Fibroblast of pulmonary artery (primary cell): ENCODE results near the gene IFI27L2.

Experiments
- DNase-seq: peaks from one replicate; pipeline ENCODE4 v3.0.0-alpha.2; 2010; ENCODE audit warnings: low read depth
- H3K4me3 ChIP-seq: replicated peaks from 2 replicates; pipeline ENCODE4 v1.5.1; 2011; ENCODE audit warnings: low read depth, mild to moderate bottlenecking, control low read depth, low read length, moderate library complexity
- TF ChIP-seq, protein P1 (sequence below): IDR thresholded peaks from 2 replicates; pipeline ENCODE4 v1.5.1; 2011; ENCODE audit warnings: mild to moderate bottlenecking, control low read depth, low read length, inconsistent platforms; ENCODE audit errors: missing control alignments

IFI27L2 gene

GRCh38 chr14:94164685-94165431, 35.5 kb upstream of the IFI27L2 start:
- TF ChIP-seq, protein P1, sequence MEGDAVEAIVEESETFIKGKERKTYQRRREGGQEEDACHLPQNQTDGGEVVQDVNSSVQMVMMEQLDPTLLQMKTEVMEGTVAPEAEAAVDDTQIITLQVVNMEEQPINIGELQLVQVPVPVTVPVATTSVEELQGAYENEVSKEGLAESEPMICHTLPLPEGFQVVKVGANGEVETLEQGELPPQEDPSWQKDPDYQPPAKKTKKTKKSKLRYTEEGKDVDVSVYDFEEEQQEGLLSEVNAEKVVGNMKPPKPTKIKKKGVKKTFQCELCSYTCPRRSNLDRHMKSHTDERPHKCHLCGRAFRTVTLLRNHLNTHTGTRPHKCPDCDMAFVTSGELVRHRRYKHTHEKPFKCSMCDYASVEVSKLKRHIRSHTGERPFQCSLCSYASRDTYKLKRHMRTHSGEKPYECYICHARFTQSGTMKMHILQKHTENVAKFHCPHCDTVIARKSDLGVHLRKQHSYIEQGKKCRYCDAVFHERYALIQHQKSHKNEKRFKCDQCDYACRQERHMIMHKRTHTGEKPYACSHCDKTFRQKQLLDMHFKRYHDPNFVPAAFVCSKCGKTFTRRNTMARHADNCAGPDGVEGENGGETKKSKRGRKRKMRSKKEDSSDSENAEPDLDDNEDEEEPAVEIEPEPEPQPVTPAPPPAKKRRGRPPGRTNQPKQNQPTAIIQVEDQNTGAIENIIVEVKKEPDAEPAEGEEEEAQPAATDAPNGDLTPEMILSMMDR = no peak
- no peak for DNase-seq
- H3K4me3 ChIP-seq = no peak overlapping the region

DNA sequence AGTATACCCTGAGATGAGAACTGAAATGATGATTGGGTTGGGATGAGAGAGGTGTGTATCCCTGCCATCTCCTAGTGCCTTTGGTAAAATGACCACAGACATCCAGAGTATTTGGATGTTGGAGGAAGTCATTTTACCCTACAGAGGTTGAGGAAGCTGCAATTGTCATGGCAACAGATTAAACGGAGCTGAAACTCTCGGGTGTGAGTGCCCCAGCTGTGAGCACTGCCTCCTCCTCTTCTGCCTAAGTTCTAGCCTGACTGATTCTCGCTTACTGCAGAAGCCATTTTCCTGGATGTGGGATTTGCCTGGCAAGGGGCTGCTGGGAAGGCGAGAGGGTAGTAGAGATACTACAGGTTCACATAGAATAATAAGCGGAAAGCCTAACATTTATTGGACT, 34.4 kb upstream of the IFI27L2 start:
- DNase-seq = no peak
- H3K4me3 ChIP-seq = no peak overlapping the region
- TF ChIP-seq, protein P1 = no peak

- TF ChIP-seq, protein P1 = no peak
- no peak overlapping the region for H3K4me3 ChIP-seq
- no peak for DNase-seq
Observed at GRCh38 chr14:94162466-94162865, 33.1 kb upstream of the IFI27L2 start.

DNA sequence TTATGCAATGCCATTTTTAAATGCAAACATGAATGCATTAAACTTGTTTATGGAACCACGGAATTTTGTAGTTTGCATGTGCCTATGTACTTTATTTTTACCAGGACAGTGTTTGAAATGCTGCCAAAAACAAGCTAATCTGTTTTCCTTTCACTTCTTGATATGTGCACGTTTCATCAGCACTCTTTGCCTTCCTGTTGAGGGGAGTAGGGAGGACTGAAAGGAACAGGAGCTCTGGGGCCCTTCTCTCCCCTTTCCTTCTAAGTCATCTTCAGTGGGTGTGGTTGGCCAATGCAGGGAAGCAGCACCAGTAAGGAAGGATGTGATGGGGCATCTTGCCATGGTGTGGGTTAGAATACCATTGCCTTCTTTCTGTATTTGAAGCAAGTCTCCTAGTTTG, 32.6 kb upstream of the IFI27L2 start:
- H3K4me3 ChIP-seq = no peak overlapping the region
- TF ChIP-seq, protein P1 = no peak
- peak; percentile 26 for DNase-seq

GRCh38 chr14:94161058-94161457, 31.7 kb upstream of the IFI27L2 start:
- TF ChIP-seq, protein P1 = no peak
- H3K4me3 ChIP-seq = no peak overlapping the region
- no peak for DNase-seq

DNA sequence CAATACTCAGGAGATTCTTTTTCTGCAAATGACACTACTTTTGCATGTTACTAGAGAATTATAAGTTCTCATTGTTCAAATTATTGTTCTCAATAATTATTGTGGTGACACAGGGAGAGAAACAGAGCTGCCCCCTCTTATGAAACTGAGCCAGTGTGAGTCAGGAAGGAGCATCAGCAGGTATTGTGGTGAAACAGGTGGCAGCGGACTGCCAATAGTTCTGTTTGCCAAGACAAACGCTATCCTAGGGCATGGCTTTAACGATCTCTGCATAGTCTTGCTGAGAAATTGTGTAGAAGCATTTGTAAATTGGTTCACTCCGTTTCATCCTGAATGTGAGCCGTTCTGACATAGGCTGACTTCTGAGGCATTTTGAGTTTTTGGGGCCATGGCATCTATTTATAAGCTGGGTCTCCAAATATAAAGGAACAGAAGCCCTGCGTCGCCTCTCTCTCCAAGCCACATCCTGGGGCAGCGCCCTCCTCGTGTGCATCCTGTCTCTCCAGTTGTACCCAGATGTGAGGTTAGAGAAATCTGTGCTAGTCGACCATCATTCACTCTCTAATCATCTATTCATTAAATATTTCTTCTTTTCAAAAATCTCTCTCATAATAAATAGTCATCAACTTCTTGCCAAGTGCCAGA, 29.0 kb upstream of the IFI27L2 start:
- no peak overlapping the region for H3K4me3 ChIP-seq
- TF ChIP-seq, protein P1 = no peak
- DNase-seq = no peak
